GM18505 (cell line): ENCODE results near the gene POU5F1.
A peak's percentile ranks its signal among the peaks of the same experiment; 100 is the strongest.
"Not testable (repeated sequence)": the region's sequence is repeated elsewhere in the genome, so short reads cannot be mapped to it uniquely, and the experiment has no call there.

Experiments used
- ATAC-seq: cut with Tn5 transposase; IDR thresholded peaks from one replicate; pipeline ENCODE4 v1.9.1; 2021; ENCODE audit not compliant: unreplicated experiment
- POLR2A ChIP-seq: IDR thresholded peaks from 4 replicates; pipeline ENCODE4 v1.6.1; 2011; ENCODE audit warnings: borderline replicate concordance; ENCODE audit not compliant: insufficient read depth, insufficient read length; ENCODE audit errors: extremely low read depth

POU5F1 gene

GRCh38 chr6:31165986-31166385 lies 4.5 kb downstream of the POU5F1 start:
- TF ChIP-seq POLR2A = no peak
- no peak for ATAC-seq

- ATAC-seq = peak; percentile 70
- peak; percentile 67 for TF ChIP-seq POLR2A
Measured at GRCh38 chr6:31165064-31165832, 5.2 kb downstream of the POU5F1 start.

- not testable (repeated sequence) for ATAC-seq
Measured at GRCh38 chr6:31164475-31165063, 5.9 kb downstream of the POU5F1 start.

- no peak for TF ChIP-seq POLR2A
- ATAC-seq = no peak
Measured at GRCh38 chr6:31163922-31164321, 6.6 kb downstream of the POU5F1 start.

- ATAC-seq = no peak
- no peak for TF ChIP-seq POLR2A
Measured at GRCh38 chr6:31162463-31163165, 7.9 kb downstream of the POU5F1 start.

GRCh38 chr6:31161216-31162126 lies 9.0 kb downstream of the POU5F1 start:
- no peak for TF ChIP-seq POLR2A
- no peak for ATAC-seq

- no peak for TF ChIP-seq POLR2A
- no peak for ATAC-seq
Measured at GRCh38 chr6:31158863-31159855, 11.3 kb downstream of the POU5F1 start.

GRCh38 chr6:31158140-31158862 lies 12.2 kb downstream of the POU5F1 start, which contains the start of gene TCF19:
Gene TCF19, plus strand, starts transcription at chr6:31158589. Its CDS starts 881 bp downstream, at chr6:31159470.
- peak; percentile 54 for TF ChIP-seq POLR2A
- peak; percentile 75 for ATAC-seq

GRCh38 chr6:31157513-31158139 lies 12.9 kb downstream of the POU5F1 start, which contains the start of gene CCHCR1:
Gene CCHCR1, minus strand, starts transcription at chr6:31157802. Its CDS starts 202 bp downstream, at chr6:31157600.
- TF ChIP-seq POLR2A = no peak
- ATAC-seq = no peak

- no peak for TF ChIP-seq POLR2A
- no peak for ATAC-seq
Measured at GRCh38 chr6:31156641-31157040, 13.8 kb downstream of the POU5F1 start.

GRCh38 chr6:31154436-31154835 lies 16.0 kb downstream of the POU5F1 start:
- no peak for TF ChIP-seq POLR2A

GRCh38 chr6:31152781-31153180 lies 17.7 kb downstream of the POU5F1 start:
- no peak for ATAC-seq
- no peak for TF ChIP-seq POLR2A

More at GRCh38 chr6:31154436-31154835, 16.0 kb downstream of the POU5F1 start:
- no peak for ATAC-seq
